IPS-18c (cell line): Measurements from ENCODE around the gene ZNF367.

Experiments
- H3K4me3 ChIP-seq: 2 replicates; pipeline ENCODE4 v1.7.0; 2013; ENCODE audit warnings: low read depth, mild to moderate bottlenecking, low read length, moderate library complexity; ENCODE audit not compliant: insufficient read depth
- H3K9me3 ChIP-seq: one replicate; pipeline ENCODE4 v1.6.1; 2013; ENCODE audit warnings: mild to moderate bottlenecking, low read length, moderate library complexity; ENCODE audit not compliant: control insufficient read depth, insufficient read depth

The ZNF367 gene

GRCh38 chr9:96418083-96418919, at the start of gene ZNF367:
ZNF367 (minus strand) TSS chr9:96418370; CDS start chr9:96418032, 338 bp downstream.
- peaks cover 3% of the 10 kb centered on the region for H3K9me3 ChIP-seq
- peak within 1 kb of the TSS; percentile 68 for H3K4me3 ChIP-seq

GRCh38 chr9:96467784-96468183, 49.6 kb upstream of the ZNF367 start:
- H3K4me3 ChIP-seq, result no peak overlapping the region
- H3K9me3 ChIP-seq, result no peaks in the 10 kb centered on the region

GRCh38 chr9:96464426-96464825, 46.3 kb upstream of the ZNF367 start:
- Histone ChIP-seq H3K4me3 (no peak overlapping the region), H3K9me3 (no peaks in the 10 kb centered on the region)

- Histone ChIP-seq H3K9me3 (no peaks in the 10 kb centered on the region), H3K4me3 (no peak overlapping the region)
Observed at GRCh38 chr9:96462541-96462940, 44.4 kb upstream of the ZNF367 start.

GRCh38 chr9:96461336-96461735, 43.2 kb upstream of the ZNF367 start:
- no peaks in the 10 kb centered on the region for H3K9me3 ChIP-seq
- no peak overlapping the region for H3K4me3 ChIP-seq

- Histone ChIP-seq H3K9me3 (no peaks in the 10 kb centered on the region), H3K4me3 (no peak overlapping the region)
Observed at GRCh38 chr9:96460882-96461281, 42.7 kb upstream of the ZNF367 start.

- no peaks in the 10 kb centered on the region for H3K9me3 ChIP-seq
- no peak overlapping the region for H3K4me3 ChIP-seq
Observed at GRCh38 chr9:96460470-96460869, 42.3 kb upstream of the ZNF367 start.

GRCh38 chr9:96459268-96460007, 41.3 kb upstream of the ZNF367 start:
- Histone ChIP-seq H3K9me3 (no peaks in the 10 kb centered on the region), H3K4me3 (no peak overlapping the region)

GRCh38 chr9:96458226-96458625, 40.1 kb upstream of the ZNF367 start:
- no peaks in the 10 kb centered on the region for H3K9me3 ChIP-seq
- H3K4me3 ChIP-seq, result no peak overlapping the region

GRCh38 chr9:96457266-96457665, 39.1 kb upstream of the ZNF367 start:
- Histone ChIP-seq H3K4me3 (no peak overlapping the region), H3K9me3 (no peaks in the 10 kb centered on the region)

GRCh38 chr9:96453625-96454024, 35.5 kb upstream of the ZNF367 start:
- Histone ChIP-seq H3K4me3 (no peak overlapping the region), H3K9me3 (no peaks in the 10 kb centered on the region)

GRCh38 chr9:96450613-96451528, 32.7 kb upstream of the ZNF367 start:
- peak overlapping the region; percentile 81 for H3K4me3 ChIP-seq
- H3K9me3 ChIP-seq, result no peaks in the 10 kb centered on the region

- Histone ChIP-seq H3K4me3 (peak within 1 kb of the TSS; percentile 81), H3K9me3 (no peaks in the 10 kb centered on the region)
Observed at GRCh38 chr9:96449845-96450612, 31.9 kb upstream of the ZNF367 start, which contains the start of gene HABP4. HABP4 (plus strand) TSS chr9:96450169; CDS start chr9:96450280, 111 bp downstream.

GRCh38 chr9:96449523-96449844, 31.3 kb upstream of the ZNF367 start:
- Histone ChIP-seq H3K9me3 (peaks cover 2% of the 10 kb centered on the region), H3K4me3 (peak overlapping the region; percentile 55; the same call in 1 of the 2 replicates)

GRCh38 chr9:96448546-96449170, 30.5 kb upstream of the ZNF367 start:
- Histone ChIP-seq H3K4me3 (no peak overlapping the region), H3K9me3 (peaks cover 2% of the 10 kb centered on the region)

GRCh38 chr9:96447406-96447805, 29.2 kb upstream of the ZNF367 start:
- peaks cover 2% of the 10 kb centered on the region for H3K9me3 ChIP-seq

More at GRCh38 chr9:96447406-96447805, 29.2 kb upstream of the ZNF367 start:
- H3K4me3 ChIP-seq, result no peak overlapping the region
